Mammary epithelial cell (primary cell): ENCODE data around the gene MTERF1.
"Not testable (repeated sequence)": the region's sequence is repeated elsewhere in the genome, so short reads cannot be mapped to it uniquely, and the experiment has no call there.

Source experiments
- CTCF ChIP-seq, 2 donors: IDR thresholded peaks in 1 of 2; conservative IDR thresholded peaks in 1 of 2; 2 replicates each; pipeline ENCODE4 v1.5.1; 2011 to 2012; ENCODE audit warnings: inconsistent platforms in 2 of 2, low read length in 2 of 2, mild to moderate bottlenecking in 2 of 2, control low read depth in 1 of 2, low read depth in 1 of 2; ENCODE audit not compliant: insufficient read depth in 1 of 2; ENCODE audit errors: extremely low read depth in 1 of 2
- EZH2 ChIP-seq: IDR thresholded peaks from 2 replicates; pipeline ENCODE4 v1.6.1; 2012; ENCODE audit warnings: low read length, inconsistent platforms, borderline replicate concordance

- TF ChIP-seq CTCF (conservative IDR thresholded peaks at IDR 0.05 in 1 of 2, IDR thresholded peaks at IDR 0.05 in 1 of 2; ENCODE audit: extremely low read depth in 1 of 2, insufficient read depth in 1 of 2, low read depth in 1 of 2, low read length in 2 of 2); EZH2: not testable (repeated sequence)
Measured at GRCh38 chr7:91864604-91865003, 15.9 kb downstream of the MTERF1 start.
